ENCODE data around the gene MATN1.

The MATN1 gene

DNA sequence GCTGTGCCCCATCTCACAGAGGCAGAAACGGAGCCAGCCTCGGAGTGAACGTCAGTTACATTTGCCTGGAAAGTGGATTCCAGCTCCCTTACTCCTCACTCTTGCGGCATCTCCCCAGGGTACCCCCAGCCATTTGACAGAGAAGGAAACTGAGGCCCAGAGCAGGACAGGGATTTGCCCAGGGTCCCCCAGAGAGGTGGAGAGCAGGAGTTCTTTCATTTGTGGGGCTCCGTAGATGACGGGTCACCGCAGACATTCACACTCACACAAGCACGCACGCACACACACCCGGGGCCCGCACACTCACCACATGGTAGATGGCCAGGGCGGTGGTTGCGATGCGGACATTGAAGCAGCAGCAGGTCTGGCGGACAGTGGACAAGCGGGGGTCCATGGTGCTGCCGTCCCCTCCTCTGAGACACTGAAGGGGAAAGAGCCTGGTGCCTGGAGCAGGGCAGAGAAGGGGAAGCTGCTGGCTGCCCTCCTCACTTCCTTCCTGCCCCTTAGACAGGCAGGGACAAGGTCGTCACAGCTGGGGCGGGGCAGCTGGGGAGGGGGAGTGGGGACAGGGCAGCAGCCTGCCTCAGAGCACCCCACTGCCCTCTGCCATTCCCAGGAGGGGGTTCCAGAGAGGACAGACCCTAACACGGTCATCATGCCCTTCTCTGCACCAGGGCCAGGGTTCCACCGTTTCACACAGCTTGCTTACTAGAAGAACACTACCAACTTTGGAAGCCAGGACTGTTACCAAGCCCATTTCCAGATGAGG is 34.2 kb upstream of the MATN1 start, which contains the start of gene LAPTM5:
Gene LAPTM5 (minus strand): TSS at position 423 of the 769 bp plus-strand sequence. CDS start 29 bp downstream, at position 394.
- no peak for DNase-seq

DNA sequence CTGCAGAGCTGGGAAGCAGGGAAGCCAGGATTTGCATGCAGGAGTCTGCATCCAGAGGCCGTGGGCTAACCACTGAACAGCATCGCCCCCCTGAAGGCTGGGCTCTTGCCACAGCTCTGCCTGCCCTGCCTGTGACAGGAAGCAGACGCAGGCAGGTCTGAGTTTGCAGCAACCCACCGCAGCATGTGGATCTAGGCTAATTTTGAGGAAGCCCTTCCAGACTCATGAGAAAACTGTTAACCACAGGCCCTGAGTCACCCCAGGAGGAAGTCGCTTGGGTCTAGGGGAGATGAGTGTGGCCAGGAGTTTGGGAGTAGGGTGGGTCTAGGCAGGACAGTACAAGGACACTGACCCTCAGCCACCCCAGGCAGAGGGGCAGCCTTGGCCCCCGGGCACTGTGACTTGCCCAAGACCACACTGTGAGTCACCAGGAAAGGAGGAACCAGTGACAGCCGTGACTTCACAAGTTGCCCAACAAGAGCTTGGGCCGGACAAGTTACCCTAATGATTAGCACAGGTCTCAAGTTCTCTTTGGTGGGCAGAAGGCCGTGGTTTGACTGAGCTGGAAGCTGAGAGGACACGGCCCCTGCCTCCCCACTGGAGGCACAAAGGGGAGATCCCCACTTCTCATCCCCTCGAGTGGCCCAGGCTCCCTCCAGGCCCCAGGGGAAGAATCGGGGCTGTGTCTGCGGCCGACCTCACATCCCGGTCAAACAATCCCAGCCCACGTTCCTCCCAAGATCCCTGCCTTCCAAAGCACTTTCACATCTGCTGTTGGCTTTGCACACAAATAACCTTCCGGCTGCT is 33.4 kb upstream of the MATN1 start:
- no peak for DNase-seq

DNA sequence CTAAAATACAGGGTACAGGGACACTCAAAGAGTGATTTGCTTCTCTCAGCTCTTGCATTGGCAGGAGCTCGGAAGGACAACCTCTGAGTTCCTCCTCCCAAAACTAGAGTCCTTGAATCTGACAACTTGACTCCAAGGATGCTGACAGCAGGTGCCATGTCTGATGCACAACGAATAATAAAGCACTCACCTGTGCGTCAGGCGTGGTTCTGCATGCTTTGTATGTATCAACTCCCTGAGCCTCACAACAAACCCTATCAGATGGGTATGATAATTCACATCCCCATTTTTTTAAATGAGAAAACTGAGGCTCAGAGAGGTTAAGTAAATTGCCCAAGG is 32.8 kb upstream of the MATN1 start:
- no peak for DNase-seq

- no peak for DNase-seq
Observed at GRCh38 chr1:30755746-30756145, 32.4 kb upstream of the MATN1 start.

DNA sequence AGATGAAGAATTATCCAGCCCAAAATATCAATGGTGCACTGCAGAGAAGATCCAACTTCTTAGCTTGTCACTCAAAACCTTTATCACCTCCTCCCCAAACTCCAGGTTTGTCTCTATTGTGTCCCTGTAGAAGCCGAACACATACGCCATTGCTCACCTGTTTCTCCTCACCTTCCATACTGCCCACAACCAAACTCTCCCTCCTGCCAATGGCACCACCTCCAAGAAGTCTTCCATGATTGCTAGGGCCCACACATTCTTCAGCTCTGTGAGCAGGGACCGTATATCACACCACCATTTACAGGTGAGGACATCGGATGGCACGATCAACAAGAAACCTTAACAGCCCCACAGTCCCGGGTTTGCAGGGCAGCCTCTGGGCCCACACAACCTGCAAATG is 31.9 kb upstream of the MATN1 start:
- no peak for DNase-seq

DNA sequence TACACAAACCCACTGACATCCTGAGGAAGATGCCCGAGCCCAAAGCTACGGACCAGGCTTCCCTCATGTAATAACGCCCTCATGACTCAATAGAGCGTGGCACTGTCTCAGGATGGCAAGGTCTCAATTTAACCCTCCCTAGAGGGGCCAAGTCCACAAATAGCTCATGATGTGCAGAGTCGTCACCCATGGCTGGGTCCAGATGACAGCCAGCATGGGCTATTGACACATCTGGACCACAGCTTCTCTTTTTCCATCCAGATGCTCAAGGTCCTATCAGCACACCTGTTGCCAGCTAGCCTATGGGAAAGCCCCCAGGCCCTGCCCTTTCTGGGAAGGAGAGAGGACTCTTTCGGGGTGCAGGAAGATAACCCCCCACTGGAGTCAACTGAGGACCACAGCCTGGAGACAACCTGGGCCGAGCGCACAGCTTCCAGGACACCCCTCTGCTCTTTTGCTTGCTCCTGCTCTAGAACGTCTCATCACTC is 31.3 kb upstream of the MATN1 start:
- no peak for DNase-seq

DNA sequence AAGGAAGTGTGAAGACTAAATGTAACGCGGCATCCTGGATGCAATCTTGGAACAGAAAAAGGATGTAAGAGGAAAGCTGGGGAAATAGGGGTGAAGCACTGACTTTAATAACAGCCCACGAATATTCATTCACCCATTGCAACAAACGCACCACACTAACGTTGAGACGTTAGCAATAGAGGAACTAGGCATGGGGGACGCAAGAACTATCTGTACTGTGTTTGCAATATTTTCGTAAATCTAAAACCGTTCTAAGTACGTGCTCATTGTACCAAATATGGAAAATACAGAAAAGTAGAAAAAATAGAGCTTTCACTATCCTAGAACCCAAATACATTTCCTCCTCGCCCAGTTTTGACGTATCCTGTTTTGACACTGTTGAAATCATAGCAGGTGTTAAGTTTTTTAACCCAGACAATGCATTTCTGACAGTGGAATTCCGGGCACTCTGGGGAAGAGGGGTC is 30.3 kb upstream of the MATN1 start:
- no peak for DNase-seq

DNA sequence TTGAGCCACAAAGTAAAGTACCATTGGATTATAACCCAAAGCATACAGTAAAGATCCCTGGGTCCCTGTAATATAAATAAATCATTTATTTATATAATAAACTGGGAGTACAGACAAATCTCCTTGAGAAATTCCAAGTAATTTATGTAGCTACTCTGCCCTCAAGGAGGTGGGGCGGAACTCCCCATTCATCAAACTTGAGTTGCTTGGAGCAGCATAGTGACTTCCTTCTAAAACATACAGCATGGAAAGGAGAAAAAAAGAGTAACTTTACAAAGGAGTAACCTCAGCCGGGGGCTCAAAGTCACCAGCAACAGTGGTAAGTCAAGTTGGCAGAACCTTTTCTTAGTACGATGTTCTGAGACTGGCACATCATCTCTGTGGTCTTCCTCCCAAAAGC is 29.7 kb upstream of the MATN1 start:
- no peak for DNase-seq

DNA sequence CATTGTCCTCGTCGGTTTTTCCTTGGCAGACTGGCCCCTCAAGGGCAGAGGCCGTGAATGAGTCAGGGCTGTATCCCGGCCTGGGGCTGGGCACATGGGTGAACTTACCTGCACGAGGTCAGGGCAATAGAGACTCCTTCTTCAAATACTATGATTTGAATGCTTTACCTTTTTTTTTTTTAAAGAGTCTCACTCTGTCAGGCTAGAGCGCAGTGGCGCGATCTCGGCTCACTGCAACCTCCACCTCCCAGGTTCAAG is 29.2 kb upstream of the MATN1 start:
- no peak for DNase-seq

- no peak for DNase-seq
Observed at GRCh38 chr1:30751830-30752650, 28.7 kb upstream of the MATN1 start.

GRCh38 chr1:30750731-30751291 is 27.4 kb upstream of the MATN1 start:
- no peak for DNase-seq

GRCh38 chr1:30749691-30750583 is 26.6 kb upstream of the MATN1 start:
- DNase-seq = no peak

DNA sequence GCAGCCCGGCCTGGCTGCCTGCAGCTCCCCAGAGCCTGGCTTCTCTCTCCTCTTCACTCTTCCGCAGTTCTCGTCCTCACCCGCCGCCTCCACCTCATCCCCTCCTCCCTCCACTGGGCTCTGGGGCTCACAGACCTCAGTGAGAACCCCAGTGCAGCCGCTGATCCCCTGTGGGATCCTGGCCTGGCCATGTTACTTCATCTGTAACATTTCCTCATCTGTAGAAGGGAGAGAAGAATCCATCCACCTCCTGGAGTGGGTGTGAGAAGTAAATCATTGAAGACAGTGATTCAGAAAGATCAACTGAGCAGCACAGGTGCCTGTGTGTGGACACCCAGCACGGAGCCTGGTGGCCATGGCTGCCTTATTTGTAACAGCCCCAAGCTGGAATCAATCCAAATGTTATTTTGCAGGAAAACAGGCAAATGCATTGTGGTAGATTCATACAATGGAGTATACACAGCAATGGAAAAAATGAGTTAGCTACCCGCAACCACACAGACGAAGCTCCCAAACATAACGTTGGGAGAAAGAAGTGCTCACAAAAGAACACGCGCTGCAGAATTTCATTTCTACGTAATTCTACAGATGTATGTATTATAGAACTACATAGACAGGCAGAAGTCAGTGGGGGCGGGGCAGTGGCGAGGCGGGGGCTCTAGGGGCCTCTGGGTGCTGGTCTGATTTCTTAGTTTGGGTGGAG is 25.5 kb upstream of the MATN1 start:
- no peak for DNase-seq

DNA sequence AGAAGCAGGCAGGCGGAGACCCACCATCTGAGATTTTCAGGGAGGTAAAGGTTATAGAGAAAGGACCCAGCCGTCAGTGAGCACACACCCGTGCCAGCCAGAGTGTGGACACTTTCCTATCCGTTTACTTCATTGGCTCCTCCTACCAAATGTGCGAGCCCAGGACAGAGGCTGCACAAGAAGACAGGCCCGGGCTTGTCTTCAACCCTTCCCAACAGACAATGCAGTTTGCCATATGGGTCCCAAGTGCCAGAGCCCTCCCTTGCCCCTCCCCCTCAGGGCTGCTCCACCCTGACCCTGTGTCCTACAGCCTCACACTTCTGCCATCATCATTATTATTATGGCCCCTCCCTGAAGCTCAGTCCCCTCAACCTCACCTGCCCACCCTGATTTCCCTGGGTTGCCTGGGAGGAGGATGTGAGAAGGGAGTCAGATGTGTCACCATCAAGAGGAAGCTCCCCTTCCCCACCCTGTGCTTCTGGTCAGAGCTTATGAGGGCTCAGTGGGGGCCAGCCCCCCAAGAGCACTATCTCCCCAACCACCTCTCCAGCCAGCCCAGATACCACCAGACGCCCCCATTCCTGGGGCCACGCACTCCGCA is 24.8 kb upstream of the MATN1 start:
- peak; percentile 52 to 71 for DNase-seq

- no peak for DNase-seq
Observed at GRCh38 chr1:30747033-30748008, 23.9 kb upstream of the MATN1 start.

- DNase-seq = no peak
Observed at GRCh38 chr1:30746212-30747032, 23.0 kb upstream of the MATN1 start.

- DNase-seq = no peak
Observed at GRCh38 chr1:30745834-30746208, 22.4 kb upstream of the MATN1 start.

GRCh38 chr1:30745156-30745833 is 21.9 kb upstream of the MATN1 start:
- DNase-seq = no peak
